Stimulated activated CD8-positive, alpha-beta memory T cell treated with anti-CD3 and anti-CD28 coated beads, Interleukin-15, amount 100 ng/mL, for 24 hours (primary cell): ENCODE measurements around the gene ACKR3.

Experiments
- DNase-seq: peaks from one replicate; pipeline ENCODE4 v3.0.0-alpha.2; 2020; ENCODE audit warnings: low read depth

The ACKR3 gene

GRCh38 chr2:236587861-236588815, 18.5 kb downstream of the ACKR3 start:
- DNase-seq, result no peak

DNA sequence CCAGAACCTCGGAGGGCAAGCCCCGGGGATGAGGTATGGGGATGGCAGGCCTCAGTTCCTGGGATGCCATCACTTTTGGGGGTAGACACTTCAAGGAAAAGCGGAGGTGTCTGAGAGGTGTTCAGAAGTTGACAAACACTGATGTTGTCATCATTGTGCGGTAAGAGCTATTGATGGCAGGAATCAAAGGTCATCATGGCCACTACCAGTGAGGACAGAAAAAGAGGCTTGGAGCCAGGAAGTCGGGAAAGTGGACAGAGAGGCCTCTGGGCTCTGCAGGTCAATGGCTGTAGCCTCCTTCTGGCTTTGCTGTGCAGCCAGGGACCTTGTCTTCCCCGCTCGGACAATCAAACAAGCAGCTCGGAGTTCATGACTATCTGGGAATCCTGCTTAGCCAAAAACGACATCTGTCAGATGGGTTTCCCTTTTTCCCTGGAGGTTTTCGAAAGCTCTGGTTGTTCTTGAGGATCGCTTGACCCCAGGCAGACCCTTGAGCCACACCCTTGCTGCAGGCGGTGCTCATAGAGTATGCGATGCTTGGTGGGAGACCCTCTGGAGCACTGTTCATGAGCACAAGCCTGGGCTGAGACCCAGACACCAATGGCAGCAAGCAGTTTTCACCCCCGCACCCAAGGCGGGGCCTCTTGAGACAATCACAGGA, 19.4 kb downstream of the ACKR3 start:
- DNase-seq, result no peak

- DNase-seq, result no peak
Measured at GRCh38 chr2:236590846-236591245, 21.2 kb downstream of the ACKR3 start.

GRCh38 chr2:236592821-236593220, 23.2 kb downstream of the ACKR3 start:
- DNase-seq, result no peak

DNA sequence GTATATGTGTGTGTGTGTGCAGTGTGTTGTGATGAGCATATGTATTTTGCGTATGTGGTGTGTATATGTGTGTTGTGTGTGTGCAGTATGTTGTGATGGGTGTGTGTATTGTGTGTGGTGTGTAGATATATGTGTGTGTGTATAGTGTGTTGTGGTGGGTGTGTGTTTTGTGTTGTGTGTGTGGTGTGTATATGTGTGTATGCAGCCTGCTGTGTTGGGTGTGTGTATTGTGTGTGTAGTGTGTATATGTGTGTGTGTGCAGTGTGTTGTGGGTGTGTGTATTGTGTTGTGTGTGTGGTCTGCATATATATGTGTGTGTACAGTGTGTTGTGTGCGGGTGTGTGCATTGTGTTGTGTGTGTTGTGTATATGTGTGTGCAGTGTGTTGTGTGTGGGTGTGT, 23.9 kb downstream of the ACKR3 start:
- DNase-seq, result no peak

- DNase-seq, result no peak
Measured at GRCh38 chr2:236593956-236594355, 24.3 kb downstream of the ACKR3 start.

DNA sequence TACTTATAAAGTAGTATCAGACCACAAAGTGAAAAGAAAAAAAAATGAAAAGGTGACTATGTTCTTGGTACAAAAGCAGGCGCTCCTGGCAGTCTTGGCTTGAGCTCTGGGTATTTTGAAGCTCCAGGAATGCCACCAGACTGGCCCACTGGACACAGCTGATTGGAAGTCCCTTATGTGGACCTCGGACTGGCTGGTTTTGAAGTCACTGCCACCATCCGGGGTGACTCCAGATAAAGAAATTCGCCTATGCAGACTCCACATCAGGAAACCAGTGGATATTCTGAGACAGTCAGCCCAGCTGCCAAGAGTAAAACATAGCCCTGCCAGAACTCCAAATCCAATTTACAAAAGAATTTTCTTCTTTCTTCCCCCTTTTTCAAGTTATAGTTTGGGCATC, 28.0 kb downstream of the ACKR3 start:
- DNase-seq, result no peak

GRCh38 chr2:236599059-236599458, 29.4 kb downstream of the ACKR3 start:
- DNase-seq, result no peak

DNA sequence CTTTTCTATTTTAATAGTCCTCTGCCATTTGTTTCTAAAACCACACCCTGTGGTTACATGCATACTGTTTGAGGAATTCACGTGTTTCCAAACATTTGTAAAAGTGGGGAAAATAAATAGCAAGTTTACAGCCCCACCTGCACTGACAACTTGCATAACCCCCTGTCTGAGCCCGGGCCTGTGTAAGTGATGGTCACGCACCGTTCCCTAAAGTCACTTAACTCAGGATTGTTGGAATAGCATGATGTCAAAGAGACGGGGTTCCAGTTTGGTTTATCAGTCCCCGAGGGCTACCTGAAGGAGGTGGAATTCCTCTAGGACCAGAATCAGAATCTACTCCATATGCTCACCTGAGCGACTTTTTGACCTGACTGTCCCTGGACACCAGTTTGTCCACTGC, 30.5 kb downstream of the ACKR3 start:
- DNase-seq, result no peak

DNA sequence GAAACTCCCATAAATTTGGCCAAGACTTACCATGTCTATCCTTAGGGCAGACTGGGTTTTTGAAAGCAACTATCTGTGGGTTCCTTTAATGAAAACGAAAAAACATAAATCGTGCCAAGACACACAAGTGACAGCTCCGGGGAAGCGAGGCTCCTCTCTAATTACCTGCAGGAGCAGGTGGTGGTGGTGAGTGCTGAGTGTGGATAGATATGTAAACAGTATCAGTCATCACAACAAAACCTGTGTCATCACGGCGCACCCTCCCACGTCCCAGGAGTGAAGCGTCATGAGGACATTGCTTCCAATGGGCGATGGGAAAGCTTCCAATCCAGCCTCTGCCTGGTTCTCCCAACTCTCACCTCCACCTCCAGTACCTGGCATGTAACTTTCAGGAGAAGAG, 31.3 kb downstream of the ACKR3 start:
- no peak for DNase-seq

- no peak for DNase-seq
Measured at GRCh38 chr2:236601316-236602202, 31.9 kb downstream of the ACKR3 start.

- DNase-seq, result no peak
Measured at GRCh38 chr2:236602678-236603077, 33.1 kb downstream of the ACKR3 start.

DNA sequence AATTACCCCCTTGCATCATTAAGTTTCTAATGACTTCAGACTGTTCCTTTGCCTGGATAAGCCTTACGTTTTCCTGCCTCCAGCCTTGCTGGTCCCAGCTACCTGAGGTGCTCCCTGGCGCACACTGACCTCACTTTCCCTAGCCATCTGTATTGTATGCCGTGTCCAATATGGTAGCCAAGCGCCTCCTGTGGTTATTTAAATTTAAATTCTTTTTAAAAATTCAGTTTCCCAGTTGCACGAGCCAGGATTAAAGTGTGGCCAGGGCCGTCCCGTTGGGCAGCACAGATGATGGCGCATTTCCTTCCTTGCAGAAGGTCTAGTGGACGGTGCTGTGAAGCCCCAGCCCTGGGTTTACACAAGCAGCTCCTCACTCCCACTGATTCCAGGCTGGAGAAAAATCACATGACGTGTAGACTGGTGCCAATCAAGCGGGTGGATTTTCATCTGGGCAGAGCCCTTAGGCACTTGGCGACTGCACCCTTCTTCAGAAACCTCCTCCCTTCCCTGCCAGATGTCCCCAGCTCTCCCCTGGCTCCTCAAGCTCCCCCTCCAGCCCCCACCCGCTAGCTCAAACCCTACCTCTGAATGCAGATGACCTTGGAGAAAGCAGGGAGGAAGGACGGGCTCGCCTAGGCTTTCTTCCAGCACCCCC, 33.9 kb downstream of the ACKR3 start:
- no peak for DNase-seq

DNA sequence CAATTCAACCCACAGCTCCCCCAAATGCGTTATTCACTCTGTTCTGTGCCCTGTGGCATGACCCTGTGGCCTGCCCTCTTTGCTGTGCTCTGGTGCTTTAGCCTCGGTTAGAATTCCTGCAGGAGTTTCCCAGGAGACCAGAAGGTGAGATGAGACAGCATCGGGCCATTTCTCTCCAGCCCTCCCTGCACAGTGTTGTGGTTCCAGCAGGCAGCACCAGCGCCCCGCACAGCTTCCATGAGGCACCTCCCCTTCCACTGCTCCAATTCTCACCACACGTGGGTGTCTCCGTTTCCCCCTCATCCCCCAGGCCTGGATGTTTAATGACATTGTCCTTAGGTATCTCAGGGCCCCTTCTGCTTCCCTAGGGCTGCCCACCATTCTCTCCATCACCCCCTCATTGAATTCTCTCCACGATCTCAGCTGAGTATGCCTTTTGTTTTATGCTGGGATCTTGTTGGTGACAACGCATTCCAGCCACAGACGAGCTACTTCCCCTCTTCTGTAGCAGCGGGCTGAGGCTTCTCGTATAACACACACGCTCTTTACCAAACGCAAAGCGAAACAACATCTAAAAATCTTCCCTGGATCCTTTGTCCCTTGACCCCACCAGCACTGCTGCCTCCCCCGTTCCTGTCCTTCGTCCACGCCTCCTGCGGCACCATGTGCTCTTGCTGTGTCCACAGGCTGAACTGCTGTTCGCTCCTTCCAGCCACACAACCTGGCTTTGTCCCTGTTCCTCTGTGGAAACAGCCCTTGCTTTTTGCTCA, 35.1 kb downstream of the ACKR3 start:
- no peak for DNase-seq

DNA sequence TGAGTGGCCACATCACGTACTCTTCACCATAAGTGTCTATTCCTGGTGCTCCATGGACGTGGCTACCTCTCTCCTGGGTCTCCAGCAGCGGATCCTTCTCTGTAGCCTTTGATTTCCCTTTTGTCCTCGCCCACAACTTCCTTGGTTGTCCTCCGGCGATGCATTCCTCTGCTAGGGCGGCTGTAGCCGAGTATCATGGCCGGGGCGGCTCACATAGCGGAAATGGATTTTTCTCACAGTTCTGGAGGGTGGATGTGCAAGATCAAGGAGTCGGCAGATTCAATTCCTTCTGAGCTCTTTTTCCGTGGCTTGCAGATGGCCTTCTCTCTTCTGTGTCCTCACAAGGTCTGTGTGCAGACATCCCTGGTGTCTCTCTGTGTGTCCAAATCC, 35.7 kb downstream of the ACKR3 start:
- no peak for DNase-seq

DNA sequence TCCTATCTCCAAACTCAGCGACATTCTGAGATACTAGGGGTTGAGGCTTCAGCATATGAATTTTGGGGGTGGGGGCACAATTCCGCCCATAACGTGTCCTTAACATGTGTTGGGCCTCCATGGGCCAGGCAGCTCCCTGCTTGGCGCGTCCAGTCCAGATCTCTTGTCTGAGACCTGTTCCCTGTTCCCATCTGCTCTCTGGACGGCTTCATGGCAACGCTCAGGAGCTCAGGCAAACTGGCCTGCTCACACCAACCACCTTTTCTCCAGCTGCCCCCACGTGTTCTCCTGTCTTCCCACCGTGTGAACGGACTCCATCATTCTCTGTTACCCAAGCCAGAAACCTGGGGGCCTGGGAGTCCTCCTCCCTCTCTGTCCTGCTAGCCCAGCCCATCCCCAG, 36.4 kb downstream of the ACKR3 start:
- DNase-seq, result no peak

GRCh38 chr2:236607471-236608187, 38.0 kb downstream of the ACKR3 start:
- DNase-seq, result no peak

DNA sequence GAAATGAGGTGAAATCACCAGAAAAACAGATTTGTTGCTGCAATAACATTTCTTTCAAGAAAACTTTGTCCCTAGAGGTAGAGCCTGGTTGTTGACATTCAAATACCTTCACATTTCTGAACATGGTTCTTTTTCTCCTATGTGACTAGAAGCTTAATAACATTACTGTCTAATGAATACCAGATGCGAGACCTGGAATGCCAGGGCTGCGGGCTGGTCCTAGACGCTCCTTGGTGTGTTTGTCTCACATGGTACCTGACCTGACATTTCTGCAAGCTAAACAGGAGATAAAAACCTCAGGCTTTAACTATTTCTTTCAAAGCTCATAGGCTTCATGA, 38.5 kb downstream of the ACKR3 start:
- no peak for DNase-seq

GRCh38 chr2:236608710-236609109, 39.1 kb downstream of the ACKR3 start:
- DNase-seq, result no peak

- no peak for DNase-seq
Measured at GRCh38 chr2:236610991-236611821, 41.6 kb downstream of the ACKR3 start.
